Measurements from ENCODE around the gene TMEM179. TPM values are rescaled to one million over a fixed set of nuclear protein-coding genes. Genes with fewer than 3 reads are reported as not detected.

Gene TMEM179
- total RNA-seq, 2 donors from 2014 or later: 0.26 TPM; not detected in 1

Other genes starting within 250 kb of the TMEM179 start
- gene C14orf180, start 25.0 kb downstream of the TMEM179 start, total RNA-seq: not detected
- 10 to 100 TPM; 61.9 to 87.8 TPM for gene INF2, start 84.8 kb upstream of the TMEM179 start, total RNA-seq
- gene ADSS1, start 119.5 kb upstream of the TMEM179 start, total RNA-seq: 1 to 10 TPM in 1 of 2 donors, under 1 TPM in 1; 0.91 to 2.4 TPM
- gene SIVA1, start 148.4 kb upstream of the TMEM179 start, total RNA-seq: 100 to 1,000 TPM in 1 of 2 donors, 10 to 100 TPM in 1; 65.2 to 121 TPM
- 100 to 1,000 TPM in 1 of 2 donors, 10 to 100 TPM in 1; 81.3 to 160 TPM for gene AKT1, start 191.0 kb upstream of the TMEM179 start, total RNA-seq
- 1 to 10 TPM; 3.0 to 3.2 TPM for gene ZBTB42, start 196.3 kb upstream of the TMEM179 start, total RNA-seq